ENCODE results near the gene OR1S1. TPM values are rescaled to one million over a fixed set of nuclear protein-coding genes. Genes with fewer than 3 reads are reported as not detected.

OR1S1 gene
- total RNA-seq, 1 experiment from 2014 or later: not detected

GRCh38 chr11:58165504-58166106 is 46.9 kb upstream of the OR1S1 start:
- Histone ChIP-seq H3K9me3 (ENCODE audit: low read length) (no peaks in the 10 kb centered on the region), H3K27me3 (ENCODE audit: low read length) (peaks cover 67% of the 10 kb centered on the region), H3K4me1 (ENCODE audit: insufficient read depth, low read length) (no peaks in the 10 kb centered on the region), H4K20me1 (ENCODE audit: low read length) (no peaks in the 10 kb centered on the region), H3K36me3 (ENCODE audit: low read depth, low read length) (no peaks in the 10 kb centered on the region), H3K4me3 (ENCODE audit: low read length) (no peak overlapping the region), H3K79me2 (ENCODE audit: low read length) (no peaks in the 10 kb centered on the region), H3K9me2 (replicated peaks; ENCODE audit: low read length) (no peaks in the 10 kb centered on the region), H3K9ac (ENCODE audit: low read length) (no peak overlapping the region), H3K4me2 (ENCODE audit: low read length) (no peak overlapping the region), H3K27ac (ENCODE audit: low read length) (no peak overlapping the region), H3F3A (ENCODE audit: low read length, unreplicated experiment) (no peaks in the 10 kb centered on the region), H2AFZ (ENCODE audit: low read length) (no peak overlapping the region)
- TF ChIP-seq EZH2 (IDR thresholded peaks at IDR 0.05; ENCODE audit: low read length, unreplicated experiment) (no peak), CTCF (conservative IDR thresholded peaks at IDR 0.05; ENCODE audit: low read depth, low read length) (no peak), EZH2phosphoT487 (IDR thresholded peaks at IDR 0.05; ENCODE audit: borderline replicate concordance, low read length) (no peak)
- no peak for ATAC-seq
- BruUV-seq (replicated peaks): no TSS peak
- POLR2A ChIA-PET (ENCODE audit: unreplicated experiment): no interaction called here
- CTCF ChIA-PET: no interaction called here
- intact Hi-C loops (cut with micrococcal nuclease): no loop called here
- DNase-seq: no peak

GRCh38 chr11:58177409-58178054 is 35.0 kb upstream of the OR1S1 start:
- H3K27ac ChIP-seq (ENCODE audit: low read length): no peak overlapping the region
- no peaks in the 10 kb centered on the region for H3K79me2 ChIP-seq (ENCODE audit: low read length)
- no peaks in the 10 kb centered on the region for H3F3A ChIP-seq (ENCODE audit: low read length, unreplicated experiment)
- CTCF ChIA-PET: no interaction called here
- DNase-seq (no peak), ATAC-seq (no peak)
- H3K4me2 ChIP-seq (ENCODE audit: low read length): no peak overlapping the region
- no peaks in the 10 kb centered on the region for H3K36me3 ChIP-seq (ENCODE audit: low read depth, low read length)
- H4K20me1 ChIP-seq (ENCODE audit: low read length): no peaks in the 10 kb centered on the region
- intact Hi-C loops (cut with micrococcal nuclease): no loop called here
- H3K9me2 ChIP-seq (replicated peaks; ENCODE audit: low read length): no peaks in the 10 kb centered on the region
- H3K27me3 ChIP-seq (ENCODE audit: low read length): peaks cover 49% of the 10 kb centered on the region
- no peak overlapping the region for H2AFZ ChIP-seq (ENCODE audit: low read length)
- no peak overlapping the region for H3K4me3 ChIP-seq (ENCODE audit: low read length)
- BruUV-seq (replicated peaks): no TSS peak
- POLR2A ChIA-PET (ENCODE audit: unreplicated experiment): no interaction called here
- H3K9me3 ChIP-seq (ENCODE audit: low read length): no peaks in the 10 kb centered on the region
- TF ChIP-seq CTCF (conservative IDR thresholded peaks at IDR 0.05; ENCODE audit: low read depth, low read length): no peak
- no peak for TF ChIP-seq EZH2phosphoT487 (IDR thresholded peaks at IDR 0.05; ENCODE audit: borderline replicate concordance, low read length)
- no peak for TF ChIP-seq EZH2 (IDR thresholded peaks at IDR 0.05; ENCODE audit: low read length, unreplicated experiment)
- no peak overlapping the region for H3K9ac ChIP-seq (ENCODE audit: low read length)
- H3K4me1 ChIP-seq (ENCODE audit: insufficient read depth, low read length): no peaks in the 10 kb centered on the region

- Histone ChIP-seq H3K4me3 (ENCODE audit: low read length) (no peak overlapping the region), H3K79me2 (ENCODE audit: low read length) (no peaks in the 10 kb centered on the region), H3K9ac (ENCODE audit: low read length) (no peak overlapping the region), H3K4me2 (ENCODE audit: low read length) (no peak overlapping the region), H3K9me2 (replicated peaks; ENCODE audit: low read length) (no peaks in the 10 kb centered on the region), H2AFZ (ENCODE audit: low read length) (no peak overlapping the region), H3K27ac (ENCODE audit: low read length) (no peak overlapping the region), H3F3A (ENCODE audit: low read length, unreplicated experiment) (no peaks in the 10 kb centered on the region), H3K9me3 (ENCODE audit: low read length) (no peaks in the 10 kb centered on the region), H4K20me1 (ENCODE audit: low read length) (no peaks in the 10 kb centered on the region), H3K27me3 (ENCODE audit: low read length) (peaks cover 49% of the 10 kb centered on the region), H3K36me3 (ENCODE audit: low read depth, low read length) (no peaks in the 10 kb centered on the region), H3K4me1 (ENCODE audit: insufficient read depth, low read length) (no peaks in the 10 kb centered on the region)
- CTCF ChIA-PET: no interaction called here
- BruUV-seq (replicated peaks): no TSS peak
- DNase-seq (no peak), ATAC-seq (no peak)
- TF ChIP-seq CTCF (conservative IDR thresholded peaks at IDR 0.05; ENCODE audit: low read depth, low read length) (no peak), EZH2 (IDR thresholded peaks at IDR 0.05; ENCODE audit: low read length, unreplicated experiment) (no peak), EZH2phosphoT487 (IDR thresholded peaks at IDR 0.05; ENCODE audit: borderline replicate concordance, low read length) (no peak)
- POLR2A ChIA-PET (ENCODE audit: unreplicated experiment): no interaction called here
- intact Hi-C loops (cut with micrococcal nuclease): no loop called here
Measured at GRCh38 chr11:58178444-58178843, 34.1 kb upstream of the OR1S1 start.
